Activated CD8-positive, alpha-beta memory T cell treated with anti-CD3 and anti-CD28 coated beads for 1 hour (primary cell): ENCODE measurements around the gene ABCC5.
A peak's percentile ranks its signal among the peaks of the same experiment; 100 is the strongest.
"Not testable (repeated sequence)": the region's sequence is repeated elsewhere in the genome, so short reads cannot be mapped to it uniquely, and the experiment has no call there.

Experiments
- DNase-seq, 2 donors: peaks; one replicate each; pipeline ENCODE4 v3.0.0-alpha.2; 2020; ENCODE audit warnings: low read depth in 1 of 2; ENCODE audit errors: extremely low read depth in 1 of 2

Gene ABCC5

DNA sequence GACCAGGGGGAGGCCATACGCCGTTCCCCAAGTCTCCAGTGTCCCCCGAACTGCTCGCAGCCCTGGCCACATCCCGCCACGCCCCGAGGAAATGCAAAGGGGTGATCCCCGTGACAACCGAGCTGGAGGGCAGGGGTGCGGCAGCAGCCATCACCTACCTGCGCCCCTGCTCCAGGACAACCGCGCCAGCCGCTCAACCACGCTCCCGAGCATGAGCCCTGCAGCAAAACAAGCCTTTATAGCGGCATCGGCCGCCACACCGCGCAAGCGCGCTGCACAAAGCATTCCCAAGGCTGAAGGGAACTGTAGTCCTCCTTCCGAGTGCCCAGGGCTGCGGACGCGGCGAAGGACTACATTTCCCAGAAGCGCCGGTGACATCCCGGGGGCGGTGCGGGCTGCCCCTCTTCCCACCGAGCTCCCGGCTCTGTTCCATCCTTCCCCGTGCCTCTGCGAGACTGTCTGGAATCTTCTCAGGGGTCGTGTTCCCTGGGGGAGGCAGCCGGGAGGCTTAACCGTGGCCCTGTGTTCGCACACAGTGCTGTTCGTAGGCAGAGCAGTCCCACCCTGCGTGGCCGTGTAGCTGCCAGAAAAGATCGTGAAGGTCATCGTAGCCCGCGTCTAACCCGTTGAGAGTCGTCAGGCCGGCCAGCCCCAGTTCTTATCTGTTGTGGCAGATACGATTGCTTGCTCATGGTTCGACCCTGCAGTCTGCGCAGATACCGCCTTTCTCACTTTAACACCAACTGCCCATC lies at the start of gene ABCC5:
ABCC5 (minus strand) TSS at position 213 of the 752 bp plus-strand sequence. CDS start 3,492 bp downstream, outside the sequence.
- DNase-seq, result peak; percentile 59 to 70

DNA sequence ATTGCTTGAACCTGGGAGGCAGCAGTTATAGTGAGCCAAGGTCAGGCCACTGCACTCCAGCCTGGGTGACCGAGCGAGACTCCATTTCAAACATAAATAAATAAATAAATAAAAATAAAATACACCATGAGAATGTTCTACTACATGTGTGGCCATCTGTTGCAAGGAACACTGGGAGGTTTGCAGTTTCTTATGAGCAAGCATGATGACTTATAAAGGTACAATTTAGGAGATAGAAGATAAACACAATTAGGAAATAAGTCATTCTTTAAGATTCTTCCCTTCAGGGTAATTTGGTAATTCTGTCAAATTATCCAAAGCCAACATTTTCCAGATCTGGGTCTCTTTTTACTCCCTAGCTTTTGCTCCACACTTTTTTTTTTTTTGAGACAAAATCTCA lies 48.5 kb upstream of the ABCC5 start:
- DNase-seq, result no peak

DNA sequence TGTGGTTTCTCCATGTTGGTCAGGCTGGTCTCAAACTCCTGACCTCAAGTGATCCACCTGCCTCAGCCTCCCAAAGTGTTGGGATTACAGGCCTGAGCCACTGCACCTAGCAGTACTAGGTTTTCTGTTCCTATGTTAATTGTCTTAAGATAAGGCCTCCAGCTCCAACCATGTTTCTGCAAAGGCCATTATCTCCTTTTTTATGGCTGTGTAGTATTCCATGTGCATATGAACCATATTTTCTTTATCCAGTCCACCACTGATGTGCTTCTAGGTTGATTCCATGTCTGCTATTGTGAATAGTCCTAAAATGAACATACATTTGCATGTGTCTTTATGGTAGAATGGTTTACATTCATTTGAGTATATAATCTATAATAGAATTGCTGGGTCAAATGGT lies 45.0 kb upstream of the ABCC5 start:
- DNase-seq, result no peak

DNA sequence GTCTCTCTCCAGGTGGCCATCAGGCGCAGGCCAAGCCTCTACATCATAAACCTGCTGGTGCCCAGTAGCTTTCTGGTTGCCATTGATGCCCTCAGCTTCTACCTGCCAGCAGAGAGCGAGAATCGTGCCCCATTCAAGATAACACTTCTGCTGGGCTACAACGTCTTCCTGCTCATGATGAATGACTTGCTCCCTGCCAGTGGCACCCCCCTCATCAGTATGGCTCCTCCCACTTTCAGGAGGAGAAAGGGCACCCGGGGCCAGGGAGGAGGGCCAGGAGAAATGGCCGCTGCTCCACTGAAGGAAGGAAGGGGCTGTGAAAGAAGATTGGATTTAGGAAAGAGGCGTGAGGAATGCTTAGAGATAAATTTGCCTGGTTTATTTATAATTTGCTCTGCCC lies 41.7 kb upstream of the ABCC5 start:
- no peak for DNase-seq

DNA sequence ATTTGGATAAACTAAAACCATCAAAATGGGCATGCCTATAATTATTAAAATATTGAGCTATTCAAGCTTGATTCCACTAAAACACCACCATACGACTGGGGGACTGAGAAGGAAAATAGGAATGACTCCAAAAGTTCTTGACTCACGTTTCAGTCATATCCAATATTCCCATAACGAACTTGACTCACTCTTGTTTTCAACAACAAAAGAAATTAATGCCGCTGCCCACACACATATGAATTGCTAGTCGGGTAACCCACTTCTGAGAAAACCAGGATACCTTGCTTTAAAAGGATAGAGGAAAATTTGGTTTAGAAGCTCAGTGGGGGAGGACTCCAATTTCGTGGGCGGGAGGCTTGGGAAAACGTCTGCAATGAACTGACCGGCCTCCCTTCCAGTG lies 40.3 kb upstream of the ABCC5 start:
- no peak for DNase-seq

DNA sequence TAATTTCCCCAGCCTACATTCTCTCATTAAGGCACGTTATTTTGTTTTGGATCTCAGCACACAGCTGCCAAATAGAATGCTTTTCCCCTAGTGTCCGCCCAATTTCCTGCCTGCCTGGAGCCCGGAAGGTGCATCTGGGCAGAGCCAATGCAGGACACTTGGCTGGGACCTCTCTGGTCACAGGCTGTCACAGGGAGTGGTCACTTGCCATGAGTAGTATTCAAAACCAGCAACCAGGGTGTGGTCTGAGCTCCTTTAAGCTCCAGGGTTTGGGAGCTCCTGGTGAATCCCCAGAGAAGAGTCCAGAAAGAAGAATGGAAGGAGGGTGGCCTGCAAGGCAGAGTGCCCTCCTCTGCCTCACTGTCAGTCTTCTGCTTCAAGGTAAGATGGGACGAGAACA lies 35.1 kb upstream of the ABCC5 start, which contains the start of gene HTR3C:
HTR3C (plus strand) TSS at position 281 of the 400 bp plus-strand sequence; CDS start at position 315, 34 bp downstream.
- DNase-seq, result no peak

DNA sequence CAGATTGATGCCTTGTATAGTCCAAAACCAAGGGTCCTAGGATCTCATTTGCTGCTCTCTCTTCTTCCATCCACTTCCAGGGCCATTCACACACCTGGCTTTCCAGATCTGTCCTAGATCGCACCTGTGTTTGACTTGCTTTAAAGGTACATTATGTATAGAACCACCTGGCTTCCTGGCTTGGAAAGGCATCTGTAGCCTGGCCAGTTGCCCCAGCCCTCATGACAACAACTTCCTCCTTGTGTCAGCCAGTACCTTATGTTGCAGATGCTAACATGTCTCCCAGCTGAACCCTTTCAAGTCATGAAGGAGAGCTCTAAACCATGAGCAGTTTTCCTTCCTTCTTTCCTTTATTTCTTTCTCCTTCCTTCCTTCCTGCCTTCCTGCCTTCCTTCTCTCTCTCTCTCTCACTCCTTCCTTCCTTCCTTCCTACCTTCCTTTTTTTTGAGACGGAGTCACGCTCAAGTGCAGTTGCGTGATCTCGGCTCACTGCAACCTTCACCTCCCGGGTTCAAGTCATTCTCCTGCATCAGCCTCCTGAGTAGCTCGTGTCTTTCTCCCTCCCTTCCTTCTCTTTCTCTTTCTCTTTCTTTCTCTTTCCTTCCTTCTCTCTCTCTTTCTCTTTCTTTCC lies 32.6 kb upstream of the ABCC5 start:
- DNase-seq, result no peak

DNA sequence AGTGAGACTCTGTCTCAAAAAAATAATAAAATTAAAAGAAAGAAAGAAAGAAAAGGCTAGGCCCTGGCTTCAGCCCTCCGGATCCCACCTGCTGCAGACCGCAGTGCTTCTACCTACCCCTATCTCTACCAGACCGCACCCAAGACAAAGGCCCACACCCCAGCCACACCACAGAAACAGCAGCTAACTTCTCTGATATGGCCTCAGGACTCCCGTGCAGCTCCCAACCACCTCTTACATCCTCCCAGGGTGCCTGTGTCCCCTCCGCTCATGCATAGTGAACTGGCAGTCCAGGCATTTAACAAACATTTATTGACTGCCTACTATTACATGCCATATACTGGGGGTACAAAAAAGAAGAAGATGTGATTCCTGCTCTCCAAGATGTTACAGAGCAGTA lies 28.3 kb upstream of the ABCC5 start:
- DNase-seq, result no peak

DNA sequence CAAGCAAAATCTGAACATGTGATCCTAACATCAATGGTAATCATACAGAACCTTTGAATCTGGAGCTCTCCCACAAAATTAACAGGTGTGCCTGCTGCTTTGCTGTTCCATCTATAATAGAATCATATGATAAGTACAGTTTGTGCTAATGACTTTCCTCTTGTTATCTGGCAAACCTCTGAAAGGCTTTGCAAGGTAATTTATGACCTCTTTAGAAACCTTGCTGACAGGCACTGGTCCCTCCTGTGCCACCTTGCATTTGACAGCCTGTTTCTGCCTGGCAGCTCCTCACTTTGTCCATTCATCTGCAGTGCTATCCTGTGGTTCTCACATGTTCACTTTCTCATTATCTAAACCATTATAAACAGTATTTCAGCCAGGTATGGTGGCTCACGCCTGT lies 24.9 kb upstream of the ABCC5 start:
- DNase-seq, result no peak

DNA sequence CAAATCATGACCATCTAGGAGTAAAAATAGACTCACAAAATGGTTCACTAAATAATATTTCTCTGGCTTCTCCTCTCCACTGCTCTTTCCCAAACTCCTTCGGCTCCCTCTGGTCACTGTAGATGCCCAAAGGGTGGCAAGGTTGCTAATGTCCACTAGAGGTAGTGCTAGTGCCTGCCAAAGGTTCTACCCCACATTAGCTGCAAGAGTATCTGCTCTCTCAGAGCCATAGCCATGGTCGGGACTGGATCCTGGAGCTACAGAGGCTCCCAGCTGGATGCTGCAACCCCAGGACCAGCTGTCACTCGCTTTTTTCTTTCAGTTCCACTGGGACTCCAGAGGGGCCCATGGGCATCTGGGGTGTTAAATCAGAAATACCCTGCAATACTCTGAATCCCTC lies 22.3 kb upstream of the ABCC5 start:
- no peak for DNase-seq

DNA sequence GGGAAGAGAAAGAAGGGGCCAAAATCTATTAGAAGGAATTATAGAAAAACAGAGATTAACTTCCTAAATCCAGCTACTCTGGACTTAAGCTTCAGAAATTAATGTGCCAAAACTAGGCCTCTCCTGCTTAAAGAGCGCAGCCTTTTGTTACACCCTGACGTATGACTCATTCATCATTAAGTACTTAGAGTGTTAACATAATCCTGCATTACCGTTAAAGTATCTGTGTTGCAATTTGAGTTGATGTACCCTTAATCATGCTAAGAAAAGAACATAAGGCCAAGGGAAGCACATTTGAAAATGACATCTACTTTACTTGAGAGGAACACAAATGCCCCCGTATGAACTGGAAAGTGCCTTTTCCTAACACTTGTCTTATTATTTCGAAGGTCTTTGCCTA lies 21.7 kb upstream of the ABCC5 start:
- no peak for DNase-seq

DNA sequence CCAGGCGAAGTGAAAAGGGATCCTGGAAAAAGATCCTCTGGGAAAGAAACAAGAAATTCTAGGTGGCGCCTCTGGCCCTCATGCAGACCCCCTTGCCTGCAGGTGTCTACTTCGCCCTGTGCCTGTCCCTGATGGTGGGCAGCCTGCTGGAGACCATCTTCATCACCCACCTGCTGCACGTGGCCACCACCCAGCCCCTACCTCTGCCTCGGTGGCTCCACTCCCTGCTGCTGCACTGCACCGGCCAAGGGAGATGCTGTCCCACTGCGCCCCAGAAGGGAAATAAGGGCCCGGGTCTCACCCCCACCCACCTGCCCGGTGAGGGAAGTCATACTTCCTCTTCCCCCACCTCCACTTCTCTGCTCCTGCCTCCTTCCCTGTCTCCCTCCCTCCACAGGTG lies 20.6 kb upstream of the ABCC5 start:
- DNase-seq, result not testable (repeated sequence)

DNA sequence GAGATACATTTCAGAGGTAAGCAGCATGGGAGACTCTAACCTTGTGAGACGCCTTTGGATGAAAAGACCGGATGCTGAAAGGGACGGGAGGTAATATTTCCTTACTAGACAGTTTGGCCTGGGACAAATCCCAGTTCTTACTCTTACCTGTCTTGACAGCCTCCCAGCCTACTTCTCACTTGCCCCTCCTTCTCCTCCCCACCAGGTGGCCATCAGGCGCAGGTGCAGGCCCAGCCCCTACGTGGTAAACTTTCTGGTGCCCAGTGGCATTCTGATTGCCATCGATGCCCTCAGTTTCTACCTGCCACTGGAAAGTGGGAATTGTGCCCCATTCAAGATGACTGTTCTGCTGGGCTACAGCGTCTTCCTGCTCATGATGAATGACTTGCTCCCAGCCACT lies 20.1 kb upstream of the ABCC5 start:
- no peak for DNase-seq

DNA sequence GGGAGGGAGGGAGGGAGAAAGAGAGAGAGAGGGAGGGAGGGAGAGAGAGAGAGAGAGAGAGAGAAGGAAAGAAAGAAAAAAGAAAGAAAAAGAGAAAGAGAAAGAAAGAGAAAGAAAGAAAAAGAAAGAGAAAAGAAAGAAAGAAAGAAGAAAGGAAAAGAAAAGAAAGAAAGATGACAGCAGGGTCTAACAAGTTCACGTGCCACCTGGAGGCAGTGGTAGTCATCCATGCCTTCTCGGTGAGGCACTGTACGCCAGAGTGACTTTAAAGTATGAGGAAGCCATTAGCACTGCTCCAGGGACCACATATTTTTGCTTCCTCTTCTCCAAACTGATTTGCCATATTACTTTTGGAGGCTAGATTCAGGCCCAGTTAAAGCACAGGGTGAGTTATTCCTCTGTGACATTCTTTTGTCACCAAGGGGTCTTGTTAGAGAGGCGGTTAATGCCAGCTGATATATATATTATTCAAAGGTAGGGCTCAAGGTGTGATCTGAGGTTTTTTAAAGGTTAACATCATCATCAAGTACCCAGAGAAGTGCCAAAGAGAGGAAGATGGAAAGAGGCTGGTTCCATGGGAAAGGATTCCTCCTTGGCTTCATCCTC lies 13.6 kb upstream of the ABCC5 start, which contains the start of gene HTR3D:
HTR3D (plus strand) TSS at position 556 of the 606 bp plus-strand sequence; CDS start at position 556, 0 bp downstream.
- DNase-seq, result no peak

DNA sequence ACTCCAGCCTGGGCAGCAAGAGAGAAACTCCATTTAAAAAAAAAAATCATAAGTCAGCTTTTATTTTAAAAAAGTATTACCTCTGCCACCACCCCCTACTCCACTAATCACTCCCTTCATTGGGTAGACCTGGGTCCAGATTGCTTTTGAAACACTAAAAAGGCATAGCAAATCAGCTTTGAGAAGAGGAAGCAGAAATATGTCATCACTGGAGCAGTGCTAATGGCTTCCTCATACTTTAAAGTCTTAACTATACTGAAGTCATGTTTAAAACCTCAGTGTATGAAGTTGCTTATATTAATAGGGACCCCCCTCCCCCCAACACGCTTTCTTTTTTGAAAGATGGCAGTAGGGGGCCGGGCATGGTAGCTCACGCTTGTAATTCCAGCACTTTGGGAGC lies 12.9 kb upstream of the ABCC5 start:
- no peak for DNase-seq

DNA sequence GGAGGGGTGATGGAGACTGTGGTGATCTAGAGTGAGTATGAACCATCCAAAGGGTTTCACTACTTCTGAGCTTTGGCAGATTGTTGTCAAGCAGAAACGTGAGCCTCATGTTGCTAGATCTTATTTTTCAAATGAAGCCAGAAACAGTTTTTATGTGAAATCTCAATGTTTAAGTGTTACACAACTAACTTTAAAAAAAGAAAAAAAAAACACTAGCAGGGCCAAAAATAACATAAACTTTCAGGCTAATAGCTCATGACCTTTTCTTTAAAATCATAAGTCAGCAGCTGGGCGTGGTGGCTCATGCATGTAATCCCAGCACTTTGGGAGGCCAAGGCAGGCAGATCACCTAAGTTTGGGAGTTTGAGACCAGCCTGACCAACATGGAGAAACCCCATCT lies 11.8 kb upstream of the ABCC5 start:
- DNase-seq, result no peak

DNA sequence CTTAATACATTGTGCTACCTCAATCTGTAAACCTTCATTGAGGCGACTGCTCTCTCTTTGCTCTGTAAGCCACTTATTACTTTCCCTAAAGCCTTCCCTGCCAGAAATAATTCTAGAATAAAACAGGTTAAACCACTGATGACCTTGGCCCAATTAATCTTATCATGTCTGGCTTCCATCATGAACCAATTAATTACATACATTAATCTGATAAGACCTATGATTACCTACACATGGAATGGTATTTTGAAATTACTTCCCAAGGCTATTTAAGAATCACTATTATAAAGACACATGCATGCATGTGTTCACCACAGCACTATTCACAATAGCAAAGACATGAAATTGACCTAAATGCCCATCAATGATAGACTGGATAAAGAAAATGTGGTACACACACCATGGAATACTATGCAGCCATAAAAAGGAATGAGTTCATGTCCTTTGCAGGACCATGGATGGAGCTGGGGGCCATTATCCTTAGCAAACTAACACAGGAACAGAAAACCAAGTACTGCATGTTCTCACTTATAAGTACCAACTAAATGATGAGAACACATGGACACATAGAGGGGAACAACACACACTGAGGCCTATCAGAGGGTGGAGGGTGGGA lies 10.7 kb upstream of the ABCC5 start:
- DNase-seq, result not testable (repeated sequence)

DNA sequence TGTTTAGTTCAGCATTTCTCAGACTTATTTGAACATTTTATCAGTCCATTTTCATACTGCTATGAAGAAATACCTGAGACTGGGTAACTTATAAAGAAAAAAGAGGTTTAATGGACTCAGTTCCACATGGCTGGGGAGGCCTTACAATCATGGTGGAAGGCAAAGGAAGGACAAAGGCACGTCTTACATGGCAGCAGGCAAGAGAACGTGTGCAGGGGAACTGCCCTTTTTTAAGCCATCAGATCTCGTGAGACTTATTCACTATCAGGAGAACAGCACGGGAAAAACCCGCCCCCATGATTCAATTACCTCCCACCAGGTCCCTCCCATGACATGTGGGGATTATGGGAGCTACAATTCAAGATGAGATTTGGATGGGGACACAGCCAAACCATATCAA lies 7.6 kb upstream of the ABCC5 start:
- not testable (repeated sequence) for DNase-seq

DNA sequence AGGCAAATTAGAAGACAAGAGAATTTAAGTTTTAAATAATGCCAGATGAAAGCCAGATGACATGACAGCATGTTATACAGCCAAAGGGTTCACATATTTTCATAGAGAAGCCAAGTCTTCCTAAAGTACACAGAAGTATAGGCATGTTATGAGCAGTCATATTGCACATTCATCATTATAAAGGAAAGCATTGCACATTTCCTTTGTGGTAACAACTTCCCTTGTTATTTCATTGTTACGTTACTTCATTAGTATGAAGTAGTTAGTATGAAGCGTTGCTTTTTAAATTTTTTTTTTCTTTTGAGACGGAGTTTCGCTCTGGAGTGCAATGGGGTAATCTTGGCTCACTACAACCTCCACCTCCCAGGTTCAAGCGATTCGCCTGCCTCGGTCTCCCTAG lies 4.6 kb upstream of the ABCC5 start:
- no peak for DNase-seq

DNA sequence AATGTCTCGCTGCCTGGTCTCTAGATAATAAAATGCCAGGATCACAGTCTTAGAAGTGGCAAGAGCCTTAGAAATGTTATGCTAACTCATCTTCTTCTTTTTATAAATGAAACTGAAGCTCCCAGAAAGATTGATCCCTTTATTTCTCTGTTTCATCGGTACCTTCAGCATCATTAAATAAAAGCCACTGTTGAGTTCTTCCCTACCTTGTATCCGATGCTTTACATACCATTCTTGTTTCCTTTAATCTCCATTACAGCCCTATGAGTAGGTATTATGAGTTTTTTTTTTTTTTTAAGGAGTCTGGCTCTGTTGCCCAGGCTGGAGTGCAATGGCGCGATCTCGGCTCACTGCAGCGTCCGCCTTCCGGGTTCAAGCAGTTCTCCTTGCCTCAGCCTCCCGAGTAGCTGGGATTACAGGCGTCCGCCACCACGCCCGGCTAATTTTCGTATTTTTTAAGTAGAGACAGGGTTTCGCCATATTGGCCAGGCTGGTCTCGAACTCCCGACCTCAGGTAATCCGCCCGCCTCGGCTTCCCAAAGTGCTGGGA lies 815 bp upstream of the ABCC5 start:
- no peak for DNase-seq
